HG03139 (cell line): ENCODE data around the gene RHOBTB3.
A peak's percentile ranks its signal among the peaks of the same experiment; 100 is the strongest.
"Not testable (repeated sequence)": the region's sequence is repeated elsewhere in the genome, so short reads cannot be mapped to it uniquely, and the experiment has no call there.

Source experiments
- ATAC-seq: cut with Tn5 transposase; IDR thresholded peaks from one replicate; pipeline ENCODE4 v1.9.1; 2021; ENCODE audit not compliant: unreplicated experiment

The RHOBTB3 gene, protein sequence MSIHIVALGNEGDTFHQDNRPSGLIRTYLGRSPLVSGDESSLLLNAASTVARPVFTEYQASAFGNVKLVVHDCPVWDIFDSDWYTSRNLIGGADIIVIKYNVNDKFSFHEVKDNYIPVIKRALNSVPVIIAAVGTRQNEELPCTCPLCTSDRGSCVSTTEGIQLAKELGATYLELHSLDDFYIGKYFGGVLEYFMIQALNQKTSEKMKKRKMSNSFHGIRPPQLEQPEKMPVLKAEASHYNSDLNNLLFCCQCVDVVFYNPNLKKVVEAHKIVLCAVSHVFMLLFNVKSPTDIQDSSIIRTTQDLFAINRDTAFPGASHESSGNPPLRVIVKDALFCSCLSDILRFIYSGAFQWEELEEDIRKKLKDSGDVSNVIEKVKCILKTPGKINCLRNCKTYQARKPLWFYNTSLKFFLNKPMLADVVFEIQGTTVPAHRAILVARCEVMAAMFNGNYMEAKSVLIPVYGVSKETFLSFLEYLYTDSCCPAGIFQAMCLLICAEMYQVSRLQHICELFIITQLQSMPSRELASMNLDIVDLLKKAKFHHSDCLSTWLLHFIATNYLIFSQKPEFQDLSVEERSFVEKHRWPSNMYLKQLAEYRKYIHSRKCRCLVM

DNA sequence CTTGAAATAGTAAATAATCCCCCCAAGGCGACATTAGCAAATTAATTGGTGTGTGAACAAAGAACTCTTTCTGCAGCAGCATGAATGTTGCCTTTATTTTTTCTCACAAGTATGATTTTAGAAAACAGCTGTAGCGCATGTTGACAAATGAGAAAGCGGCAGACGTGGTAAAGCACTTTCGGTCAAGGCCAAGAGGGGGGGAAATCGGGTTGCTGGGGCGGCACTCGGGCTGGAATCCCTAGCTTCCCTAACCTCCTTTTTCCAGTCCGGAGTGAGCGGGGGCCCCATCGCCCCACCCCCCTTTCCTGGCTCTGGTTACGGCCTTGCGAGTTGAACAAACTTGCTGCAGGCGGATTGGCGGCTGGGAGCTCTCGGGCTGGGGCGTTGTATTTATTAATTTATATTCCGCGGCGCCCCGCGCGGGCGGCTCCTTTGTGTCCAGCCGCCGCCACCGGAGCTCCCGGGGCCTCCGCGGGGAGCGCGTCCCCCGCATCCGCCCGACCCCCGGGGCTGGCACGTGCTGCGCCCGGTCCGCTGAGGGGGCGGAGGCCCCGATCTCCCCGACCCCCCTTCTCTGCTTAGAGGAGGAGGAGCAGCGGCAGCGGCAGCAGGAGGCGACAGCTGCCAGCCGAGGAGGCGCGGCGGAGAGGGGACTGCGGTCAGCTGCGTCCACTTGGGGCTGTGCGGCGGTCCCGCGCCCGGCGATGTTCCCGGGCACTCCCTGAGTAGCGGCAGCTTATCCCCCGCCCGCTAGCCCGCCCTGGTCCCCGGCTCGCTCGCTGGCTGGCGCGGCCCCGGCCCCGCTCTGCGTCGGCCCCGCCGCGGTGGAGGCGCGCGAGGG, at the start of gene RHOBTB3:
RHOBTB3 (plus strand) TSS at position 607 of the 841 bp plus-strand sequence. CDS start 347 bp downstream, outside the sequence.
- peak; percentile 42 for ATAC-seq

GRCh38 chr5:95682891-95683290, 48.2 kb upstream of the RHOBTB3 start, which contains the start of gene SPATA9:
Gene SPATA9 (minus strand): TSS chr5:95682991. CDS start chr5:95682854, 137 bp downstream.
- ATAC-seq, result no peak

DNA sequence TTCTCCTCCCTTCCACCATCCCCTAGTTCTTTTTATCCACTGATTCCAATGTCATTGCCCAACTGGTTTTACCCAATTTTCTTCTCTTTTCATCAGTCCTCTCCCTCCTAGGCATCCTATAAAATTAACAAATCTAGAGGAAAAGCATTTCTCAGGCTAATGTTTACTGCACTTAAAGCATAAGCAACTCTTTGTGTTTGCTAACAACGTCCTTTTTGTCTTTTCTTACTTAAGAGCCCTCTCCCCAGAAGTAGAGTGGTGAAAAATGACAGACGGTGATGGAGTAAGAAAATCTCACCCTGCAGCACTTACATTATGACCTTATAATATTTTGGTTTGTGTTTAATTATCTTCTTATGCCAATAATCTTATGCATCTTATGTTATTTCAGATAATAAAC, 46.8 kb upstream of the RHOBTB3 start:
- no peak for ATAC-seq

- ATAC-seq, result no peak
These were observed 44.5 kb upstream of the RHOBTB3 start for GRCh38 chr5:95686651-95687050.

DNA sequence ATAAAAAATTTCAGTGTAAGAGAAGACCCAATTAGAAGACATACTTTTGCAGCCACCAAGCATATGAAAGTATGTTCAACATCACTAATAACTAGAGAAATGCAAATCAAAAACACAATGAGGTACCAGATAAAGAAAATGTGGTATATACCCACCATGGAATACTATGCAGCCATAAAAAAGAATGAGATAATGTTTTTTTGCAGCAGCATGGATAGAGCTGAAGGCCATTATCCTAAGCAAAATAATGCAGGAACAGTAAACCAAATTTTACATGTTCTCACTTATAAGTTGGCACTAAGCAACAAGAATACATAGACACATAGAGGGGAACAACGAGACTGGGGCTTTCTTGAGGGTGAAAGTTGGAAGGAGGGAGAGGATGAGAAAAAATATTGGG, 41.5 kb upstream of the RHOBTB3 start:
- ATAC-seq, result no peak

- no peak for ATAC-seq
These were observed 40.8 kb upstream of the RHOBTB3 start for GRCh38 chr5:95690333-95690732.

GRCh38 chr5:95697781-95698681, 33.1 kb upstream of the RHOBTB3 start:
- no peak for ATAC-seq

- no peak for ATAC-seq
These were observed 31.8 kb upstream of the RHOBTB3 start for GRCh38 chr5:95699337-95699736.

GRCh38 chr5:95701074-95701473, 30.1 kb upstream of the RHOBTB3 start:
- ATAC-seq, result no peak

DNA sequence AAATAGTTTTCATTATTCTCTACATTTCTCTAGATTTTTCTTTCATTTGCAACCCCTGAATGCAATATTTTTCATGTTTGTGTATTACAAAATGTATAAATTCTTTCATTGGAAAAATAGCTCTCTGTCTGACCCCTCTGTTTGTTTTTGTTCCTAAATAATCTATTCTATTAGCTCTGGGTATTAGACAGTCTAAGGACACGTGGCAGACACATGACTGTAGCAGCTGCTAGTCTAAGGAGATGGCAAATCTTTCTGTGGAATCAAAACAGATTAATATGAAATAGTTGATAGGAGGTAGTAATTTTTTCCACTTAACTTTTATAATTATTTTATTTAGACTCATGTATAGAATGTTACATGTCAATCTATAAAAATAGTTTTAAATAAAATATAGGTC, 27.0 kb upstream of the RHOBTB3 start:
- no peak for ATAC-seq

DNA sequence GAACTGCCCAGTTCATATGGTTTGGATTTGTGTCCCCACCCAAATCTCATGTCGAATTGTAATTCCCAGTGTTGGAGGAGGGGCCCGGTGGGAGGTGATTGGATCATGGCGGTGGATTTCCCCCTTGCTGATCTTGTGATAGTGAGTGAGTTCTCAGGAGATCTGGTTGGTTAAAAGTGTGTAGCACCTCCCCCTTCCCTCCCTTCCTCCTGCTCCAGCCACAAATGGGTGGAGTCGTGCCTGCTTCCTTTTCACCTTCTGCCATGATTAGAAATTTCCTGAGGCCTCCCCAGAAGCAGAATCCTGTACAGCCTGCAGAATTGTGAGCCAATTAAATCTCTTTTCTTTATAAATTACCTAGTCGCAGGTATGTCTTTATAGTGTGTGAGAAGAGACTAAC, 24.9 kb upstream of the RHOBTB3 start:
- not testable (repeated sequence) for ATAC-seq

GRCh38 chr5:95707055-95707454, 24.1 kb upstream of the RHOBTB3 start:
- ATAC-seq, result no peak

DNA sequence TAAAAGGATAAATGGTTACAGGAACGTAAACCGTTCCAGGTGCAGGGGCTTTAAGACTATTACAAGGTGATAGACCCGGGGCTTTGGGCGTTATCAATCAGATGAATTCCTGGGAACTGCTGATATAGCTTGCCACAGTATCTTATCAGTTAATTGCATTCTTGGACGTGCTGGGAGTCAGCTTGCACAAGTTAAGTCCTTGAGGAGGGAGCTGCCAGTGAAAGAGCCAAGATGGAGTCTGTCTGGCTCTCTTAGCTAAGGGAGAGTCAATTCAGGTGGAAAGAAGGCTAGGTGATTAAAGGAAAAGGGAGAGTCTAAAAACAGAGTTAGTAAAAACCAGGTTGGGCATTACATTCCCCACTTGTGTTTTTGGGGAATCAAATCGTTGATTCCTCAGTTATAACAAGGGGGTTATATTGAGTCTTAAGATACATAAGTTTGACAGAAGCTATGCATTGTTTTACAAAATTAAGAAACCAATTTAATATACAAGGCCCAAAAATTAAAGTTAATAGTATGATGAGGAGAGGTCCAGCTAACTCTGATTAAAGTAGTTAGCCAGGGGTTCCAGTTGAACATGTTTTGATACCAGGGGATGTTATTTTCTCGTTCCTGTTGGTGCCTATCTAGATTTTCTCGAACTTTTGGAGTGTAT, 23.5 kb upstream of the RHOBTB3 start:
- ATAC-seq, result not testable (repeated sequence)

GRCh38 chr5:95708876-95709275, 22.3 kb upstream of the RHOBTB3 start:
- ATAC-seq, result no peak

- no peak for ATAC-seq
These were observed 21.0 kb upstream of the RHOBTB3 start for GRCh38 chr5:95709967-95710650.

DNA sequence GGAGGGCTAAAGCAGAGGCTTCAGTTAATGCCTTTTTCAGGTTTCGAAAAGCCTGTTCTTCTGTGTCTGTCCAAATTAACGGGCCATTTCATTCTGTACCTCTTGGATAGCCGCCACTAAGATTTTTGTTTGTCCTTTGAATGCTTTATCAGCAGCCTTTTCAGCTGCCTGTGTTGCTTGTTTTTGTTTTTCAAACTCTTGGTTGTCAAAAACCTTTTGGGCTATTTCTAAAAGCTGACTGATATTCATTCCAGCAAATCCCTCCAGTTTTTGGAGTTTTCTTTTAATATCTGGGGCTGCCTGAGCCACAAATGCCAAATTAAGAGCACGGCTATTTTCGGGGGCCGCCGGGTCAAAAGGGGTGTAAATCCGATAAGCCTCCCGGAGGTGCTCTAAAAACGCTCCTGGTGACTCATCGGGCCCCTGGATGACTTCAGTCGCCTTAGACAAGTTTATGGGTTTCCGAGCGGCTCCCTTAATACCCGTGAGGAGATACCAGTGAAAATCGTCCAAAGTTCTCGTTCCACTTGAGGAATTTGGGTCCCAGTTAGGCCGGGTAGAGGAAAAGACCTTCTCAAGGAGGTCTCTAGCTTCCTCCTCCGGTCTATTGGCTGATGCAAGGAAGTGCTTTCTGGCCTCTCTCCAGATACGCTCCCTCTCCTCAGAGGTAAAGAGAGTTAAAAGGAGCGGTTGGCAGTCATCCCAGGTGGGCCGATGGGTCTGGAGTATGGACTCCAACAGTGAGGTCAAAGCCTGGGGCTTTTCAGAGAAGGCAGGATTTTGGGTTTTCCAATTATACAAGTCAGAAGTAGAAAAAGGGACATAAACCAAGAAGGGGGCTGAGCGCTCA, 20.3 kb upstream of the RHOBTB3 start:
- not testable (repeated sequence) for ATAC-seq

GRCh38 chr5:95711501-95712346, 19.4 kb upstream of the RHOBTB3 start:
- no peak for ATAC-seq
